ENCODE data around the gene CARMIL1.

CARMIL1 gene

DNA sequence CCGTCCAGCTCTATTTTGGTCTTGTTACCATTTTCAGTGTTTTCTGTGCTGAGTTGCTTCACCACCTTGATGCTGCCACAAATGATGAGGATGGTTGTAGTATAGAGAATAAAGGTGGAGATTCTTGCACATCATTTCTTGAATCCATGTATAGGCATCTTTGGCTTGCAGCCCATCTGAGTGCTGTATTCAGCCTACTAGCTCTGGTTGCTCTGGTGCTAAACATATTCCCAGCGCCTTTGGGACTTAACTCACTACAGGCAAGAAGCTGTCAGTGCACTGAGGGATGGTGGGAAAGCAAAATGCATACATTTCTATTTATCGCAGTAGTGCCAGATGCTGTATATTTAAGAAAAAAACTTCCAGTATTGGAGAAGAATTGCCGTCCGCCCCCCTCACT, 86.0 kb downstream of the CARMIL1 start:
- TF ChIP-seq, protein P1, sequence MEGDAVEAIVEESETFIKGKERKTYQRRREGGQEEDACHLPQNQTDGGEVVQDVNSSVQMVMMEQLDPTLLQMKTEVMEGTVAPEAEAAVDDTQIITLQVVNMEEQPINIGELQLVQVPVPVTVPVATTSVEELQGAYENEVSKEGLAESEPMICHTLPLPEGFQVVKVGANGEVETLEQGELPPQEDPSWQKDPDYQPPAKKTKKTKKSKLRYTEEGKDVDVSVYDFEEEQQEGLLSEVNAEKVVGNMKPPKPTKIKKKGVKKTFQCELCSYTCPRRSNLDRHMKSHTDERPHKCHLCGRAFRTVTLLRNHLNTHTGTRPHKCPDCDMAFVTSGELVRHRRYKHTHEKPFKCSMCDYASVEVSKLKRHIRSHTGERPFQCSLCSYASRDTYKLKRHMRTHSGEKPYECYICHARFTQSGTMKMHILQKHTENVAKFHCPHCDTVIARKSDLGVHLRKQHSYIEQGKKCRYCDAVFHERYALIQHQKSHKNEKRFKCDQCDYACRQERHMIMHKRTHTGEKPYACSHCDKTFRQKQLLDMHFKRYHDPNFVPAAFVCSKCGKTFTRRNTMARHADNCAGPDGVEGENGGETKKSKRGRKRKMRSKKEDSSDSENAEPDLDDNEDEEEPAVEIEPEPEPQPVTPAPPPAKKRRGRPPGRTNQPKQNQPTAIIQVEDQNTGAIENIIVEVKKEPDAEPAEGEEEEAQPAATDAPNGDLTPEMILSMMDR (conservative IDR thresholded peaks at IDR 0.05; ENCODE audit: low read length): no peak
- H3K4me3 ChIP-seq (ENCODE audit: low read length): no peak overlapping the region
- DNase-seq (ENCODE audit: low read depth): no peak

DNA sequence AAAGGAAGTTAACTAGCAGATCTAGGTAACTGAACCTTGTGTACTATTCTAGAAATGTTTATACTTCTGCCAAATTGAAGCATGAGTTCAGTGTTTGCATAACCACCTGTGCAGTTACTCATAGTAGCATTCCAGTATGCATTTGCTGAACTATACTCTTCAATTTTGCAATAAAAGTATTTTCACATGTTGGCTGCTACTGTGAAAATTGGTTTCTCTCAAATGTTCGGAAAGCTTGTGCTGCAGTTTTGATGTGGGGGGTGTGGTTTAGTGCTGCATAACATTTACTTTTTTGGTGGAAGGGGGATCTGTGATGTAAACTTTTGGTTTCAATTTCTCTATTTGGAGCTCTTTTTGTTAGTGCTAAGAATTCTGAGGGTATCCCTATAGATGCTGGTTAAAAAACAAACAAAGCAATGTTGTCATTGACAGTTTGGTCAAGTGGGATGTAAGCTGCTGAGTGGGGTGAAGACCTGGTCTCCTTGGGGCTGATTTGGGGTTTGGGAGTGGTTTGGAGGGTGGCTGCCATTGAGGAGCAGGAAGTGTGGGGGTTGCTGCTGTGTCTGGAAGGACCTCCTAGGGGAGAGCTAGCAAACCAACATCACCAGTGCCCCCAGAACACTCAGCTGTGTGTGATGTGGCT, 87.8 kb downstream of the CARMIL1 start:
- H3K4me3 ChIP-seq (ENCODE audit: low read length): no peak overlapping the region
- peak; percentile 23 for DNase-seq (ENCODE audit: low read depth)
- TF ChIP-seq, protein P1 (conservative IDR thresholded peaks at IDR 0.05; ENCODE audit: low read length): no peak

DNA sequence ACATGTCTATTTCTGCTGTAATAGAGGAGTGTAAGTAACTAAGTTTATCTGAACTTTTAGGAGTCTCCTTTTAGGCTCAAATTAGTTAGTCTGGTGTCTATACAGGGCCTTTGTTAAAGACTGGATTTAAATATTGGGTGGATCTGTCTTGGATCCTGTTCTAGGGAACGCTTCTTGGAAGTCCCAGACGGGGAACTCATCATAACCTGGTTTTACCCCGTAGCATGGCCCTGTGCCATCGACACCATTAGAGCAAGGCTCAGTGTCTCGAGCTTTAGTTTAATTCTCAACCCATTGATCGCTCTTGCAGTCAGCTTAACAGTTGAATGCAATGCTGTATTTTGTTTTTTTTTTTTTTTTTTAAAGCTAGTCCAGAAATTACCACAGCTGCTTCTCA, 89.9 kb downstream of the CARMIL1 start:
- H3K4me3 ChIP-seq (ENCODE audit: low read length): no peak overlapping the region
- DNase-seq (ENCODE audit: low read depth): no peak
- TF ChIP-seq, protein P1 (conservative IDR thresholded peaks at IDR 0.05; ENCODE audit: low read length): no peak

DNA sequence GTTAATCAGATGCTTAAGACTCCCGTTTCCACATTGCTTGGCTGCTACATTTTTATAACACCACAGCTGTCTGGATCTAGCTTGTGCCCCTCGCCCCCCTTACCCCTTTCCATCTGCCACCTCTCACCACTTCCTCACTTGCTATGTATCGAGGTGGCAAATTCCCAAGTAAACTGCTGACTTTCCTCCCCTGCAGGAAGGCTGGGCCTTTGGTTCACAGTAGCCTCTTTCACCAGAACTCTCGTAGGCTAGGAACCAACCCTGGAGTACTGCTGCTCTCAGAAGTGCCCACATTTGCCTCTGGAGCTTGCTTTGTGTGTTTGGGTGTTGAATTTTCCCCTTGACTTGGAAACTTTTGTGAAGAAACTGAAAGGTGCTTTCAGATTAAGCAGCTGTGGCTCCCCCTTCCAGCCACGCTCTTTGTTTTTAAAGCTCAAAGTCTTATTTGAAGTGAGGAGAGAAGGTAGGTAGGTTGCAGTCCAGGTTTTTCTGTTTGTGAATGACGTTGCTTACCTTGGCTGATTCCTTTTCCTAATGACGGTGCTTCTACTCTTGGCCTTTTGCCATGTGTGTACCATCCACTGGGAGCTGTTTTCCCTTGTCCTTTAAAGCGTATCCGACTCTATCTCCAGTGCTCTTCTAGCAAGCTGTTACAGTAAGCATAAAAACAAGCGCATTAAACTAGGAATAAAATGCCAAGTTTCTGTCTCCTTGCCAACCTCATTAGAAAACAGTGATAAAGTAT, 90.4 kb downstream of the CARMIL1 start:
- H3K4me3 ChIP-seq (ENCODE audit: low read length): no peak overlapping the region
- TF ChIP-seq, protein P1 (conservative IDR thresholded peaks at IDR 0.05; ENCODE audit: low read length): no peak
- DNase-seq (ENCODE audit: low read depth): peak; percentile 71

DNA sequence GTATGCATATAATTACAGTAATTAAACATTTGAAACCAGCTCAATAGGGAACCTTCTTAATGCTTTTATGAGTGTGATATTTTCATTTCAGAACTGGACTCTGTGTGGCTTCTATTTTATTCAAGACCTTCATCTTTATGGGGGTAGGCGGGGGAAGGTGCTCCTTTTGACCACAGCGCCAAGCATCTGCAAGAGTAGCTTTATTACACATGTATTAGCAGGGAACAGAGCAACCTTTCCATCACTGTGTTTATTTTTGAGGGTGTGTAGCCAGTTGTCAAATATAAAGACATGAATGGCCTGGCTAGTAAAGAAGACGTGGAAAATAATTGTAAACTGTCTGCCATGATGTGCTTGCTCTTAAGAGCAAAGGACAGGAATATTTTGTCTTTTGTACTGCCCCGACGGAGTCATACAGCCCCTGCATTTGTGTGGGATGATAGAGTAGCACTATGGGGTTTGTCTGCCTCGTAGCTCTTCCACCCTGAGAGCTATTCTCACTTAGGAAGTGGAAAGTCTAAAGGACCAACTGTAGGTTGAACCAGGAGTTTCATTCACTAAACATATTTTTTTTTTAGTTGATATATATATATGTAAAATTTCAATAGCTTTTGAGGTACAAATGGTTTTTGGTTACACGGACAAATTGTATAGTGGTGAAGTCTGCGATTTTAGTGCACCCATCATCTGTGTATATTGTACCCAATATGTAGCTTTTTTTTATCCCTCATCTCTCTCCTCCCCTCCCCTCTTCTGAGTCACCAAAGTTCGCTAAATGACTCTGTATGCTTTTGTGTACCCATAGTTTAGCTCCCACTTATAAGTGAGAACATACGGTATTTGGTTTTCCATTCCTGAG, 91.2 kb downstream of the CARMIL1 start:
- H3K4me3 ChIP-seq (ENCODE audit: low read length): no peak overlapping the region
- TF ChIP-seq, protein P1 (conservative IDR thresholded peaks at IDR 0.05; ENCODE audit: low read length): no peak
- DNase-seq (ENCODE audit: low read depth): no peak

DNA sequence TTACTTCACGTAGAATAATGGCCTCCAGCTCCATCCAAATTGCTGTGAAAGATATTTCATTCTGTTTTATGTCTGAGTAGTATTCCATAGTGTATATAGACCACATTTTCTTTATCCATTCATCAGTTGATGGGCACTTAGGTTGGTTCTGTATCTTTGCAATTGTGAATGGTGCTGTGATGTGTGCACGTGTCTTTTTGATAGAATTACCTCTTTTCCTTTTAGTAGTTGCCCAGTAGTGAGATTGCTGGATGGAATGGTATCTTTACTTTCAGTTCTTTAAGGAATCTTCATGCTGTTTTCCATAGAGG, 91.8 kb downstream of the CARMIL1 start:
- TF ChIP-seq, protein P1 (conservative IDR thresholded peaks at IDR 0.05; ENCODE audit: low read length): no peak
- H3K4me3 ChIP-seq (ENCODE audit: low read length): no peak overlapping the region
- no peak for DNase-seq (ENCODE audit: low read depth)
